A172 (cell line): Measurements from ENCODE around the gene PITPNC1. TPM values are rescaled to one million over a fixed set of nuclear protein-coding genes. Genes with fewer than 3 reads are reported as not detected.
"Not testable (repeated sequence)": the region's sequence is repeated elsewhere in the genome, so short reads cannot be mapped to it uniquely, and the experiment has no call there.

Source experiments
- DNase-seq: peaks from one replicate; pipeline ENCODE4 v3.0.0-alpha.2; 2015; ENCODE audit warnings: low spot score
- total RNA-seq: library from RNA; depleted of rRNA; stranded (reverse); fragments of >200 nt; shearing (Covaris generic); gene quantifications from 2 replicates; pipeline ENCODE4 v1.2.3, GENCODE V29; 2014

The PITPNC1 gene
- total RNA-seq, 1 experiment from 2014 or later = 2.7 TPM

DNA sequence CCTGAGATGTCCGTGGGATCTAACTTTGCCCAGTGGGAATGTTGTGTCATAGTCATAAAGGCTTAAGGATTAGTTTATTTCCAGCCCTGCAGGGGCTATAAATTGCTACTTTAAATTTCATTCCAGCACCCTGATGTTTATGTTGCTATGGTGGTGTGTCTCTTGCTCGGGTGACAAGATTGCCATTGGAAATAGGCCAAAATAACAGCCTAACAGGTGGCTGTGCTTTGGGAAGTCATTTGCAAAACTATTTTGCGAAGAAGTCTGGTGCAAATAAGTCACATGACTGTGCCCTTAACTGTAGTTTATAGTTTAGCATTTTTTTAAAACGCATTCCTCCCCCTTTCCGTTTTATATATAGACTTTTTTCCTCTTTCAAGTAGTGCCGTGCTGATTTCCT lies 23.1 kb downstream of the PITPNC1 start:
- DNase-seq = no peak

DNA sequence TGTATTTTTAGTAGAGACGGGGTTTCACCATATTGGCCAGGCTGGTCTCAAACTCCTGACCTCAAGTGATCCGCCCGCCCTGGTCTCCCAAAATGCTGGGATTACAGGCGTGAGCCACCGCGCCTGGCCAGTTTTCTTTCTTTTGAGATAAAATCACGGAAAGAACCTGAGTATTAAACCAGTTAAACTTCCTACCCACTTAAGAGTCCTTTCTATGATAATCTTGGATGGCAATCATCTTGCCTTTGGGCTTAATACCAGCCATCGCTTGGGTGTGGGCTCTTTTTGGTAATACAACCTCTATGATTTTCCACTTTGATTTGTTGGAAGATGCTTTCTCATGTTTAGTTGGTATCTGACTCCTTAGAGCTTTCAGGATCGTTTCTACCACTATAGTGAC lies 24.0 kb downstream of the PITPNC1 start:
- DNase-seq = no peak

DNA sequence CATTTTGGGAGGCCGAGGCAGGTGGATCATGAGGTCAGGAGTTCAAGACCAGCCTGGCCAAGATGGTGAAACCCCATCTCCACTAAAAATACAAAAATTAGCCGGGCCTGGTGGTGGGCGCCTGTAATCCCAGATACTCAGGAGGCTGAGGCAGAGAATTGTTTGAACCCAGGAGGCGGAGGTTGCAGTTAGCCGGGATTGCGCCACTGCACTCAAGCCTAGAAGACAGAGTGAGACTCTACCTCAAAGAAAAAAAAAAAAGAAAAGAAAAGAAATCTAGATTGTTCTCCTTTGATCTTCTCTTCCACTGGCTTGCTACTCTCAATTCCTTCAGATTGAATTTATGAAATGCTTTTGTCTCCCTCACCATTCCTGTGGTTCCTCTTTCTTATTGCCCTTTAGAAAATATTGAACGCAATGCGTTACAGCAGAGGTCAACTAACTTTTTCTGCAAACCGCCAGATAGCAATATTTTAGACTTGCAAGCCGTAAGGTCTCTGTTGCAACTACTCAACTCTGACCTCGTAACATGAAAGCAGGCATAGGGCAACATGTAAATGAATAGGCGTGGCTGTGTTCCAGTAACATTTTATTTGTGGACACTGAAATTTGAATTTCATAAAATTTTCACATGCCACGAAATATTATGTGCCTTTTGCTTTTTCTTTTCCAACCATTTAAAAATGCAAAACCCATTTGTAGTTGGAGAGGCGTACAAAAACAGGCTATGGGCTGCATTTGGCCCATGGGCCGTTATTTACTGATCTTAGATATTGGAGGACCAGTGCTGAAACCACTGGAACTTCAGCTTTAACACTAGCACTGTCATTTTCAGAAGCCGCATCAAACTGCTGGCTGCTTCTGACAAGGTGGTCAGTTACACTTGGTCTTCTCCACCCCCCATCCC lies 24.8 kb downstream of the PITPNC1 start:
- no peak for DNase-seq

DNA sequence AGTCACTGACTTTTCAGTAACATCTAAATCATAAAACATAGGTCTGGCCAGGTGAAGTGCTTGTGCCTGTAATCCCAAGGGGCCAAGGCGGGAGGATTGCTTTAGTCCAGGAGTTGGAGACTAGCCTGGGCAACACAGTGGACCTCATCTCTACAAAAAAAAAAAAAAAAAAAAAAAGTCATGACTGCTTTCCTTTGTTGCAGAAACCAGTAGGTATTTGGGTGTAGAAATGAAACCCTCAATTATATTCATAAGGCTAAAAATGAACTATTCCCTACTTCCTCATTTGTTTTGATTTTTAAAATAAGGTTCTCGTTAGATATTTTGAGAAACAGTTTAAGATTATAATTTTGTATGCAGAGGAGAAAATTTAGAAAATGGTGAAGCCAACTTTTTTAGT lies 26.0 kb downstream of the PITPNC1 start:
- DNase-seq = no peak

DNA sequence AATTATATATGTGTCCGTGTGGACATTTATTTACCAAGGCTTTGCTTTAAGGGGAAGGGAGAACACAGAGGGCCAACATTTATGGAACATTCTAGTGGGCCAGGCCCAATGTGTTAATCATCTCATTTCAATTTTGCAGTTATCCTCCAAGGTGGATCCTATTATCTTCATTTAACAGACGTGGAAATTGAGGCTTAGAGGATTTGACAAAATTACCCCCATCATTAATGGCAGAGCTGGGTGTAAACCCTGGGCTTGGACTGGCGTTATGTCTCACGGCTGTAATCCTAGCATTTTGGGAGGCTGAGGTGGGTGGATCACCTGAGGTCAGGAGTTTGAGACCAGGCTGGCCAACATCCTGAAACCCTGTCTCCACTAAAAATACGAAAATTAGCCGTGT lies 26.4 kb downstream of the PITPNC1 start:
- DNase-seq = no peak

DNA sequence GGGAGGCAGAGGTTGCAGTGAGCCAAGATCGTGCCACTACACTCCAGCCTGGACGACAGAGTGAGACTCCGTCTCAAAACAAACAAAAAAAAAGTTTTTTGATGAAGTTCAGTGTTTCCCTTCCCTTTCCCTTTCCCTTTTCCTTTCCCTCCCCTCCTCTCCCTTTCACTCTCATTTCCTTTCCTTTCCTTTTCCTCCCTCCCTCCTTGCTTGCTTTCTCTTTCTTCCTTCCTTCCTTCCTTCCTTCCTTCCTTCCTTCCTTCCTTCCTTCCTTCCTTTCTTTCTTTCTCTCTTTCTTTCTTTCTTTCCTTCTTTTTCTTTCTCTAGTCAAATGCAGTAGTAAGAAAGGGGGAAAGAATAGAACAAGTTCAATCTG lies 31.4 kb downstream of the PITPNC1 start:
- not testable (repeated sequence) for DNase-seq

DNA sequence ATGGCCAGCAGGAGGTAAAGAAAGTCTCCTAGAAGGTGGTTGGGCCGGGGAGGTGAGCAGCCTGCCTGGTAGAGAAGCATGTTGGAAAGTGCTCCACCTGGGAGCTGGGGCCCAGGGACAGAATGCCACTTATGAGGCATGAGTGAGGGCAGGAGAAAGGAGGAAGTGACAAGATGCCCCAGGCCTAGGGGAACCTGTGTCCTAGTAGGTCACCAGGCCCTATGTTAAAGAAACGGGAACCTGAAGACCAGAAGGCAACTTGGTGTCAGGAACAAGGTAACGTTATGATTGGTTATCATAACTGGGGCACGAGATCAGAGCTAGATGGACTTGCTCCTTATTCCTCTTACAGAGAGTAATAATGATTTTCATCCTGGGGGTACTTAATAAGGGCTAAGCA lies 34.3 kb downstream of the PITPNC1 start:
- no peak for DNase-seq

DNA sequence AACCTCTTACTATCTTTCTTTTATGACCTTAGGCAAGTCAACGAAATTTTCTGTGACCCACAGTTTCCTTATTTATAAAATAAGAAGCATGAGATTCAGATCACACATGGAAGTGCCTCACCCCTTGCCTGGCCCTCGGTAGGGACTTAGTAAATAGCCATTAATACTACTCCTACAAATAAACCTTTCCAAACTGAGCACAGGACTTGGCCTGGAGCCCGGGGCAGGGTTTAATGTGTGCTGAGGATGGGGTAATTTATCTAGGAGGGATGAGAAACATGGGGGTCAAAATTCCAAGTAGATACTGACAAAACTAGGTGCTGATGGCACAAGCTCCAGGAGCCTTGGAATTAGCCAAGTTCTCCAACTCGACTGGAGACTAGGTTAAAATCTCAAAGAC lies 35.0 kb downstream of the PITPNC1 start:
- DNase-seq = no peak

DNA sequence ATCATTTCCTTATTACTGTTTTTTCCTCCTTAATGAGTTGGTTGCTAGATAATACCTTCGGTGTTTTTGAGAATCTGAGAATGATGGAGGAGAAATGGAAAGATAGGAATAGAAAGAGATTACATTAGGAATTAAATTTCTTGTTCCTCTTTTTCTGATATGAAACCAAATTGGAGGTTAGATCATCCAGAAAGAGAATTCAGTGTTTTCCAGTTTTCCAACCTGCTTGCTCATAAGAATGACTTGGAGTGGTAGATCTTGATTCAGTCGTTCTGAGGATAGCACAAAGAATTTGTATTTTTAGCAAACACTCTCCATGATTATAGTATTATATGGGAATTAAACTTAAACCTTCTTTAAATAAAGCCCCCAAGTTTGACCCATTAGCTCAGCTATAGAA lies 35.9 kb downstream of the PITPNC1 start:
- DNase-seq = no peak

DNA sequence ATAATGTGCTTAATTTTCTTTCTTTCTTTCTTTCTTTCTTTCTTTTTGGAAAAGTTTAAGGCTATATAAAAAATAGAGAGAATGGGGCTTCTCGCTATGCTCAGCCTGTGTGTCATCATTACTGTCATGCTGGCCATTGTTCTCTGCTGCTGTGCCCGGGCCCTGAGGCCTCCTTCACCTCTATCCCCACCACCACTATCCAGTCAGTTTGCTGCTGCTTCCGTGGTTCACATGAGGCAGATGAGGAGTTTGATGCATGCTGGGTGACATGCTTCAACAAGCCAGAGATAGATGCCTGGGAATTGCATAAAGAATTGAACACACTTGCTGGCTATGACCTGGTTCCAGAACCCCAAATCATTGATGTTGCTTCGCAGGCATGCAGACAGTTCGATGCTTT lies 36.3 kb downstream of the PITPNC1 start:
- no peak for DNase-seq

DNA sequence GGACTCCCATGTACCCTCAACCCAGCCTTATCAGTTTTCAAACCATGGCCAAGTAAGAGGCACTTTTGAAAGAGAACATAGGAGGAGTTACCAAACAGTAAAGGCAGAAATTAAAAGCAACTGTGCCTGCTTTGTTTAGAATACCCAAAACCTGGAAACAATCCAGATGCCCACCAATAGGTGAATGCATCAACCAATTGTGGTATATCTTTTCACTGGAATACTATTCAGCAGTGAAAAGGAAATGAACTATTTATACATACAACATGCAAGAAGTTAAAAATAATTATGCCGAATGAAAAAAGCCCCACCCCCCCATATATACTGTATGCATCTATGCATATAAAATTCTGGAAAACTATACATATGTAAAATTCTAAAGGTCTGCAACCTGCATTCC lies 37.0 kb downstream of the PITPNC1 start:
- no peak for DNase-seq

DNA sequence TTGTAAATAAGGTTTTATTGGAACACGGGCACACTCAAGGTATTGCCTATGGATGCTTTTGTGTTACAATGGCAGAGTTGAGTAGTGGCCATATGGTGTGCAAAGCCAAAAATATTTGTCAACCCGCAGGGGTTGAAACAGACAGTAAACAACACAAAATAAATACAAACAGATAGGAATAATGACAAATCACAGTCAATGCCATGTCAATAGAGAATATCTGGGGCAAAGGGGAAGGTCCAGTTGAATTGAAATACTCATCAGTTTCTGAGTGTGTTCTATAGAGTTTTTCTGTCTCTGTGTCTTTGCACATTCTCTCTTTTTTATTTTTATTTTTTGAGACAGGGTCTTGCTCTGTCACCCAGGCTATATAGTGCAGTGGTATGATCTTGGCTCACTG lies 37.5 kb downstream of the PITPNC1 start:
- no peak for DNase-seq

DNA sequence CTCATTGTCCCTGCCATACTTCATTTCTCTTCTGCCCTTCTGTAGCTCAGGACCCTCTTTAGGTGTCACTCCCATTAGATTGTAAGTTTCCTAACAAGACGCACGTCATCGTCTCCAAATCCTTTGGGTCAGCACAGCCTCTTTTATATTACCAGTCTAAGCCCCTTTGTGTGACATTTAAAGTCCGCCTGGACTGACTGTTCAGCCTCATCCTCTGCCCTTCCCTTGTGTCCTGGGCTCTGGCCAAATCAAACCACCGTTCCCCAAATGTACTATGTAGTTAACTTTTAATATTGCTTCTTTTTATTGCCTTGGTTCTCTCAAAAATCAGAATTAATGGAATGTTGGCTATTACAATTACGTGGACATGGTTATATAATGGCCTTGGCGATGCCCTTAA lies 38.2 kb downstream of the PITPNC1 start:
- DNase-seq = no peak

DNA sequence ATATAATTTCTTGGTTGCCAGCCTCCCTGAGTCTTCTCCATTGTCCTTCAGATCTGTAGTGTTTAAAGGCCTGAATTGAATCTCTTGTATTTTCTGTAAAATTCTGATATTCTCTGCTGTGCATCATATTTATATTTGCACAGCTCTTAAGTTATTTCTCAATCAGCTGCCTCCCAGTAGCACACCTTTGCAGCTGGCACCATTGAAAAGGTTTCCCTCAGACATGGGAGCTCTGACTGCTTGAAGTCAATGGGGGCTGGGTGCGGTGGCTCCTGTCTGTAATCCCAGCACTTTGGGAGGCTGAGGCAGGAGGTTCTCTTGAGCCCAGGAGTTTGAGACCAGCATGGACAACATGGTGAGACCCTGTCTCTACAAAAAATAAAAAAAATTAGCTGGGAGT lies 40.4 kb downstream of the PITPNC1 start:
- DNase-seq = no peak

DNA sequence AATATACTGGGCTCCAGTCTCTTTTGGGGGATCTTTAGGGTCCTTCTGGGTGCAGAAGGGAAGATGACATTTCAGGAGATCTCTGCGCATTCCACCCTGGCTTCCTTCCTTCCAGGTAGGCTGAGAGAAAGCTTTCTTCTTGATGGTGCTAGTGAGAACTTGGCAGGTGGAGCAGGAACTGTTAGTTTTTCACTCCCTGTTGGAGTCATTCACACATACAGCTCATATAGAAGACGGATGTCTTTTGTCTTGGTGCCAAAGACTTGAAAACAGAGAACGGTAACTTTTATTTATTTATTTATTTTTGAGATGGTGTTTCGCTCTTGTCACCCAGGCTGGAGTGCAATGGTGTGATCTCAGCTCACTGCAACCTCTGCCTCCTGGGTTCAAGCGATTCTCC lies 43.9 kb downstream of the PITPNC1 start:
- DNase-seq = no peak

DNA sequence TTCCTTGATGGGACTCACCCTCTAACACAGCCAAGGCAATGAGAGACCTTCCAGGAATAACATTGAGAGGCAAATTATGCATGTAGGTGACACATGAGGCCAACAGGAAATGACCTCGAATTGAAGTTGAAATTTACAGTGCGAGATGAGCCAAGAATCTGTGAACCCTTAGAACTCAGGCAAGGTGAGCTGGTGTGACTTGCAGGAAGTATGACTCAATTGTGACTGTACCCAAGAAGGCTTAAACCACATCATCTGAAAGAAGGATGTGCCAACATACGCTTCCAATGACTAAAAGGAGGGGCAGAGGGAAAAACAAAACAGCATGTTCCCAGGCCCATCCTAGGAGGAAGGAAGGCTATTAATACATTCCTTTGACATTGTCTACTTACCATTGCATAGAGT lies 44.8 kb downstream of the PITPNC1 start:
- peak; percentile 100 for DNase-seq

DNA sequence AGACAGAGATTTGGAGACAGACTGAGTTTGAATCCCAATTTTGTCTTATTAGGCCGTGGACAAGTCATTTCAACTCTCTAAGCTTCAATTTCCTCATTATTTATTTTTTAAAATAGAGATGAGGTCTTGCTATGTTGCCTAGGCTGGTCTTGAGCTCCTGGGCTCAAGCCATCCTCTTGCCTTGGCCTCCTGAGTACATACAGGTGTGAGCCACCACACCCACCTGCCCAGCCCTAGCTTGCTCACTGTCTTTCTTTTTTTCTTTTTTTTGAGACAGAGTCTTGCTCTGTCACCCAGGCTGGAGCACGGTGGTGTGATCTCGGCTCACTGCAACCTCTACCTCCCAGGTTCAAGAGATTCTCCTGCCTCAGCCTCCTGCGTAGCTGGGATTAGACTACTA lies 45.2 kb downstream of the PITPNC1 start:
- not testable (repeated sequence) for DNase-seq

DNA sequence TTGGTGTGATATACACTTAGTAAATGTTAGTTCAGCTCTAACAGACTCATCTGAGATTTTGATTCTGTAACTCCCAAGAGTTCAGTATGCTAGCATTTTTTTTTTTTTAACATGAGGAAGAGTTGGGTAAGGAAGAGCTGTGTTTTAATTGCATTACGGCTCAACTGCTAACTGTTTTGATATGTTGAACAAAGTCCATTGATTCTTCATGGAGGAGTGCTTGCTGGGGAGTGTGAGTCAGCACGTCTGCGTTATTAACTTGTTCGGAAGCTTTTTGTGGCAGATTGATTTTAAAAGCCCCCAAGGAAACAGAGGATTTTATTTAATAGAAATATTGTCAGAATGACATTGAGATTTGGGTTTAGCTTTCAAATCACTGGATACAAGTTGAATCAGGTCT lies 45.8 kb downstream of the PITPNC1 start:
- DNase-seq = peak; percentile 44

DNA sequence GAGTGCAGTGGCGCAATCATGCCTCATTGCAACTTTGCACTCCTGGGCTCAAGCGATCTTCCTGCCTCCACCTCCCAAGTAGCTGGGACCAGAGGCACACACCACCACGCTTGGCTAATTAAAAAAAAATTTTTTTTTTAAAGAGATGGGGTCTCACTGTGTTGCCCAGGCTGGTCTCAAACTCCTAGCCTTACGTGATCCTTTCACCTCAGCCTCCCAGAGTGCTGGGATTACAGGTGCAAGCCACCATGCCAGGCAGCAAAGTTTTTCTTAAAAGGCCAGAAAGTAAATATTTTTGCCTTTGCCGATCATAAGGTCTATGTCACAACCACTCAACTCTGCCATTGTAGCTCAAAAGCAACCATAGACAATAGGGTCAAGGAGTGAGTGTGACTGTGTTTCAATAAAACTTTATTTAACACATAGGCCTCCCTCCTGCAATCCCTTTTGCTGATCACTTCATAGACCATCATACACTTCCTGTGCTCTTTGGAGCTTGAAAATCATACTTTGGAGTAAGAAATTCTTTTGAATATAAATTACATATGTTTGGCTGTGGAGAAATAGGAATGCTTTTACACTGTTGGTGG lies 48.6 kb downstream of the PITPNC1 start:
- DNase-seq = no peak

DNA sequence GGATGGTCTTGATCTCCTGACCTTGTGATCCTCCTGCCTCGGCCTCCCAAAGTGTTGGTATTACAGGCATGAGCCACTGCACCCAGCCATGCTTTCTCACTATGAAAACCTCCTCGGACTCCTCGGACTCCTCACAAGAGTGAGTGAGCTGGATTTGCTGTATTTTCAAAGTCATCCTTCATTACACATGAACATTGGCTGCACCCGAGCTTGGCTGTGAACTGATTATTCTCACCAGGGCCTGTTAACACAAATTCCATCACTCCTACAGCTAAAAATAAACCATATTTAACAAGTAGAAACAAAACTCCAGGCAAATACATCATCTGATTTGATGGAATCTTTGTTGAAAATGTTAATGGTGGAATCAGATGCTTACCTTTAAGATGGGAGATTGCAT lies 50.3 kb downstream of the PITPNC1 start:
- DNase-seq = no peak

DNA sequence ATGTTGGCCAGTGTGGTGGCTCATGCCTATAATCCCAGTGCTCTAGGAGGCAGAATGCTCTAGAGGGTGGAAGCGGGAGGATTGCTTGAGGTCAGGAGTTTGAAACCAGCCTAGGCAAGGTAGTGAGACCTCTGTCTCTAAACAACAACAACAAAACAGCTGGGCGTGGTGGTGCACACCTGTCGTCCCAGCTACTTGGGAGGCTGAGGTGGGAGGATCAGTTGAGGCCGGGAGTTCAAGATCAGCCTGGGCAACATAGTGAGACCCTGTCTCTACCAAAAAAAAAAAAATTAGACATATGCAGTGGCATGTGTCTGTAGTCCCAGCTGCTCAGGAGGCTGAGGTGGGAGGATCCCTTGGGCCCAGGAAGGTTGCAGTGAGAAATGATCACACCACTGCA lies 53.4 kb downstream of the PITPNC1 start:
- not testable (repeated sequence) for DNase-seq

DNA sequence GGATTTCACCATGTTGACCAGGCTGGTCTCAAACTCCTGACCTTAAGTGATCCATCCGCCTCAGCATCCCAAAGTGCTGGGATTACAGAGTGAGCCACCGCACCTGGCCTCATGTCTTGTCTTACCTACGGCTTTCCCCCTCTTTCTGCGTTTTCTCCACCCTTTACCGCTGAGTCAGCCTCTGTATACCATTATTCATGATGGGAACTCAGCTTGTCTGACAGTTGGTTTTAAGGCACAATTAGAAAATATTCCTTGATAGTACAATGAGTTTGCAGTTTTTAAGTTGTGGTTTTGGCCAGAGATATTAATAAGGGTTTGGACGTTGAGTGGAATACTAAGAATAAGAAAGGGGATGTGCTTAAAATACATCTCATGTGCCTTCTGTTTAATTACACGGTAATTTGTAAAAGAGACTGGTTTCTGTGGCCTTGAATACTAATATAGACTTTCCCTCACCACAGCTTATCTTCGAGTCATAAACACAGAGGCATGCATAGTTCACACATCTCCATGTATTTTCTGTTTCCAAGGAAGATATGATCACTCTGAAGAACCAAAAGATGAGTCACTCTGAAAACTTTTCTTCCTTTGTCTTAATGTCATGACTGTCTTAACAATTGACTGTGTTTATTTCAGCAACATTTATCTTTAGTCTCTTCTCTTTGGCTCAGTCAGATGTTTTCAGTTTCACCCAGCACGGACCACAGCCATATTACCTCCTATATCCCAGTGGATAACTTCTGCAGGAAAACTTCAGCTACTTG lies 54.4 kb downstream of the PITPNC1 start:
- peak; percentile 94 for DNase-seq
